Measurements from ENCODE around the gene ZDHHC18.
A peak's percentile ranks its signal among the peaks of the same experiment; 100 is the strongest.

DNA sequence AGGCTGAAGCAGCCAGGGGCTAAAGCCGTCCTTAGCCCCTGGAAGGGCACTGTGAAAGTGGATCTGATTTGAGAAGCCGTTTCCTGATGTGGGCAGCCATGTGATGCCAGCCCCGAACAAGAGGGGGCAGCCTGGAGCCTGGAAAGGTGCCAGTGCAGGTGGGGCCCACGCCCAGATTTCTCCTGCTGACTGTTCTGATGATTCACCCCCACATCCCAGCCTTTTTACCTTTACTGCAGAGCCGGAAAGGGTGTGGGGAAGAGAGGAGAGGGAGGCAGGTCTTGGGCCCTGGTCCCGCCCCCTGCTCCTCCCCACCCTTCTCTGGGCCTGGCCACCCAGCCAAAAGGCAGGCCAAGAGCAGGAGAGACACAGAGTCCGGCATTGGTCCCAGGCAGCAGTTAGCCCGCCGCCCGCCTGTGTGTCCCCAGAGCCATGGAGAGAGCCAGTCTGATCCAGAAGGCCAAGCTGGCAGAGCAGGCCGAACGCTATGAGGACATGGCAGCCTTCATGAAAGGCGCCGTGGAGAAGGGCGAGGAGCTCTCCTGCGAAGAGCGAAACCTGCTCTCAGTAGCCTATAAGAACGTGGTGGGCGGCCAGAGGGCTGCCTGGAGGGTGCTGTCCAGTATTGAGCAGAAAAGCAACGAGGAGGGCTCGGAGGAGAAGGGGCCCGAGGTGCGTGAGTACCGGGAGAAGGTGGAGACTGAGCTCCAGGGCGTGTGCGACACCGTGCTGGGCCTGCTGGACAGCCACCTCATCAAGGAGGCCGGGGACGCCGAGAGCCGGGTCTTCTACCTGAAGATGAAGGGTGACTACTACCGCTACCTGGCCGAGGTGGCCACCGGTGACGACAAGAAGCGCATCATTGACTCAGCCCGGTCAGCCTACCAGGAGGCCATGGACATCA, 36.5 kb downstream of the ZDHHC18 start, which contains the start of gene SFN:
- peak; percentile 71 to 83 (median 80) for TF ChIP-seq CTCF (IDR thresholded peaks at IDR 0.05; ENCODE audit: control extremely low read depth in 1 of 3, insufficient read depth in 1 of 3, low read depth in 1 of 3, low read length in 3 of 3)
- no peak for TF ChIP-seq HDAC6 (IDR thresholded peaks at IDR 0.05; ENCODE audit: low read depth, low read length)
- TF ChIP-seq, protein P1, sequence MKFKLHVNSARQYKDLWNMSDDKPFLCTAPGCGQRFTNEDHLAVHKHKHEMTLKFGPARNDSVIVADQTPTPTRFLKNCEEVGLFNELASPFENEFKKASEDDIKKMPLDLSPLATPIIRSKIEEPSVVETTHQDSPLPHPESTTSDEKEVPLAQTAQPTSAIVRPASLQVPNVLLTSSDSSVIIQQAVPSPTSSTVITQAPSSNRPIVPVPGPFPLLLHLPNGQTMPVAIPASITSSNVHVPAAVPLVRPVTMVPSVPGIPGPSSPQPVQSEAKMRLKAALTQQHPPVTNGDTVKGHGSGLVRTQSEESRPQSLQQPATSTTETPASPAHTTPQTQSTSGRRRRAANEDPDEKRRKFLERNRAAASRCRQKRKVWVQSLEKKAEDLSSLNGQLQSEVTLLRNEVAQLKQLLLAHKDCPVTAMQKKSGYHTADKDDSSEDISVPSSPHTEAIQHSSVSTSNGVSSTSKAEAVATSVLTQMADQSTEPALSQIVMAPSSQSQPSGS (IDR thresholded peaks at IDR 0.05; ENCODE audit: low read length): no peak
- TF ChIP-seq USF2 (IDR thresholded peaks at IDR 0.05; ENCODE audit: low read length): no peak
- TF ChIP-seq BACH1 (IDR thresholded peaks at IDR 0.05; ENCODE audit: low read length): peak; percentile 51; the same call in 1 of the 2 replicates
- TF ChIP-seq ZNF274 (IDR thresholded peaks at IDR 0.05; ENCODE audit: borderline replicate concordance, extremely low read depth, low read length): no peak
- TF ChIP-seq GTF2F1 (IDR thresholded peaks at IDR 0.05; ENCODE audit: borderline replicate concordance, low read depth, low read length): no peak
- TF ChIP-seq RAD21 (IDR thresholded peaks at IDR 0.05 in 1 of 2, conservative IDR thresholded peaks at IDR 0.05 in 1 of 2; ENCODE audit: low read depth in 2 of 2, low read length in 2 of 2): peak; percentile 52 to 59; a peak in 3 of 4 replicates
- no peak for TF ChIP-seq TAF1 (IDR thresholded peaks at IDR 0.05; ENCODE audit: low read depth, low read length)
- no peak for TF ChIP-seq POLR2A (IDR thresholded peaks at IDR 0.05; ENCODE audit: control extremely low read depth in 1 of 2, low read depth in 2 of 2, low read length in 2 of 2)
- no peak for TF ChIP-seq CBX5 (IDR thresholded peaks at IDR 0.05; ENCODE audit: low read depth, low read length)
- TF ChIP-seq, protein P2, sequence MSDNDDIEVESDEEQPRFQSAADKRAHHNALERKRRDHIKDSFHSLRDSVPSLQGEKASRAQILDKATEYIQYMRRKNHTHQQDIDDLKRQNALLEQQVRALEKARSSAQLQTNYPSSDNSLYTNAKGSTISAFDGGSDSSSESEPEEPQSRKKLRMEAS (IDR thresholded peaks at IDR 0.05): peak; percentile 44
- TF ChIP-seq CREB1 (IDR thresholded peaks at IDR 0.05): 0 out of 2 replicates have a peak, but pooled peaks have one; percentile 43

All from H1 (cell line).